Measurements from ENCODE around the gene PCID2.

PCID2 gene

DNA sequence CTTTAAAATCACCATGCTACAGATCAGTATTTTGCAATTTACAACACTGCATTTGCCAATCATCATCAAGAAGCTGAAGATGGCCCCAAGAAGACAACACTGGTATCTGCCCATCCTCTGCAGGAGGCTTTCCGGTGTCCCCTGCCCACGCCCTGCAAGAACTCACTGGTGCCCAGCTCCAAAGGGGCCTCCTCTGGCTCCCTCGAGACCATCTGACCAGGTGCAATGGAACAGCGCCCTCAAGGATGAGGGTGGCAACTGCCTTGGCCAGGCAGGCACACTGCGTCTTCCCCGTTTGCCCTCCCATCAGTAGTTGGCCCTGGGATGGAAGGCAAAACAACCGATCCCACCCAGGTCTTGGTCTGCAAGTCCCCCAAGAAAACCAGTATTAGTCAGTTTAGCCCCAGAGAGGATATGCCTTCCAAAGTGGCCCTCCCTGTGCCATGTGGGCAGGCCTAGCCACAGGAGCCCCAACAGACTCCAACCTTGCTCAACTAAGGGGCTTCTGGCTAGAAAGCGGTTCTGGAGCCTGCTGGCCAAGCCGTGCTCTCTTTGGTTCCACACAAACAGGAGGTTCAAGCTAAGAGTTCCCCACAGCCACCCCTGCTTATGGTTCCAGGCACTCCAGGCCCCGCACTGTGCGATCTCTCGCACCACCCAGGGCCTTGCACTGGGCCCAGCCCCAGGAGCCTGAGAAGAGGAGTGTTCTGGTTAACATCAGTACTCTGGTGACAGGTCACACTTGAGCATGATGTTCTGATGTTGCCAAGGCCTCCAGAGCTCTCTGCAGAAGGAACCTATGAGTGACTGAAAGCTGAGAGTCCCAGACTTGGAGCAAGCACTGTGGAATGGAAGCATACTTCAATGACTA lies 4.7 kb downstream of the PCID2 start:
- H3K4me1 ChIP-seq, result peaks cover 0 to 45% (median 34%) of the 10 kb centered on the region in 4 donors
- H3K4me3 ChIP-seq, result no peak overlapping the region
- no peaks in the 10 kb centered on the region for H3K9me3 ChIP-seq
- no peaks in the 10 kb centered on the region for H3K27me3 ChIP-seq
- DNase-seq, result no peak
- TF ChIP-seq, protein P1, sequence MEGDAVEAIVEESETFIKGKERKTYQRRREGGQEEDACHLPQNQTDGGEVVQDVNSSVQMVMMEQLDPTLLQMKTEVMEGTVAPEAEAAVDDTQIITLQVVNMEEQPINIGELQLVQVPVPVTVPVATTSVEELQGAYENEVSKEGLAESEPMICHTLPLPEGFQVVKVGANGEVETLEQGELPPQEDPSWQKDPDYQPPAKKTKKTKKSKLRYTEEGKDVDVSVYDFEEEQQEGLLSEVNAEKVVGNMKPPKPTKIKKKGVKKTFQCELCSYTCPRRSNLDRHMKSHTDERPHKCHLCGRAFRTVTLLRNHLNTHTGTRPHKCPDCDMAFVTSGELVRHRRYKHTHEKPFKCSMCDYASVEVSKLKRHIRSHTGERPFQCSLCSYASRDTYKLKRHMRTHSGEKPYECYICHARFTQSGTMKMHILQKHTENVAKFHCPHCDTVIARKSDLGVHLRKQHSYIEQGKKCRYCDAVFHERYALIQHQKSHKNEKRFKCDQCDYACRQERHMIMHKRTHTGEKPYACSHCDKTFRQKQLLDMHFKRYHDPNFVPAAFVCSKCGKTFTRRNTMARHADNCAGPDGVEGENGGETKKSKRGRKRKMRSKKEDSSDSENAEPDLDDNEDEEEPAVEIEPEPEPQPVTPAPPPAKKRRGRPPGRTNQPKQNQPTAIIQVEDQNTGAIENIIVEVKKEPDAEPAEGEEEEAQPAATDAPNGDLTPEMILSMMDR (IDR thresholded peaks at IDR 0.05), result no peak
- no peak overlapping the region for H3K27ac ChIP-seq
- intact Hi-C loops (cut with DNase I; ENCODE audit: low total_unique reads), result loop anchor here (5.0 to 10.0 kb wide), 2 partner anchors 49 to 94 kb away; partner anchors contain the start of genes LAMP1 and PROZ
- peaks cover 9 to 27% (median 16%) of the 10 kb centered on the region in 3 donors for H3K36me3 ChIP-seq

DNA sequence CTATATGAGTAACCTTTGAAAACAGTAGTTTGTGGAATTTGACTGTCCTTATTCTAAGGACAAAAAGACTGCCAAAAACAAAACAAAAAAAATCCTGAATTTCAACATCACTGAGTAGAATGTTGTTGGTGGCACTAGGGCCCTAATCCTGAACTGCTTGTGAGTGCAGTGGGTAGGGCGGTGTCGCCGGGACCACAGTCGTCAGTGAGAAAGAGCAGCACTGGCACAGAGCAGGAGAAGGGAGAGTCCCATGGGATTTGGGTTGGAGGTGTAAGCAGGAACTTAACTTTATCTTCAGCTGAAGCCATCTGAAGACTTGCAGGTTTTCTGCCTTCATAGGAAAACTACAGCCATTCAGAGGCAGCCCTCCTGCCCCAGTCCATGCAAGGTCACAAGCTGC lies 5.6 kb downstream of the PCID2 start:
- TF ChIP-seq, protein P1 (IDR thresholded peaks at IDR 0.05), result no peak
- H3K27ac ChIP-seq, result no peak overlapping the region
- no peaks in the 10 kb centered on the region for H3K9me3 ChIP-seq
- H3K27me3 ChIP-seq, result no peaks in the 10 kb centered on the region
- DNase-seq, result no peak
- H3K4me3 ChIP-seq, result no peak overlapping the region
- H3K36me3 ChIP-seq, result peaks cover 10 to 35% (median 23%) of the 10 kb centered on the region in 3 donors
- H3K4me1 ChIP-seq, result peaks cover 0 to 45% (median 33%) of the 10 kb centered on the region in 4 donors
- intact Hi-C loops (cut with DNase I; ENCODE audit: low total_unique reads), result loop anchor here (5.0 to 10.0 kb wide), 2 partner anchors 48 to 94 kb away; partner anchors contain the start of genes LAMP1 and PROZ

DNA sequence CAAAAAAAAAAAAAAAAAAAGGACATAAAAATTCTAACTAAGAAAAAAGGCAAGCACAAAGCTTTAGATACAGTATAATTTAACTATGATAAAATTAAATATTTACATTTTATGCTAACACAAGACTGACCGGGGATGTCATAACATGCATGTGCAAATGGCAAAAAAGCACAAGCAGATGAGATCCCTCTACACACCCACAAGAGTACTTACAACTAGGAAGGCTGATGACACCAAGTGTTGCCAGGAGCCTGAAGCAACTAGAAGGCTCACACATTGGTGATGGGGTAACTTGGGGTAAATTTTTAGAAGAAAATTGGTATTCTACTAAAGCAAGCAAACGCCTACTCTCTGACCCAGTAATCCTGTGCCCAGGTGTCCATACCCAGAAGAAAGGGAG lies 6.7 kb downstream of the PCID2 start:
- intact Hi-C loops (cut with DNase I; ENCODE audit: low total_unique reads), result loop anchor here (5.0 to 10.0 kb wide), 2 partner anchors 47 to 95 kb away; partner anchors contain the start of genes LAMP1 and PROZ
- H3K27ac ChIP-seq, result no peak overlapping the region
- DNase-seq, result no peak
- H3K4me1 ChIP-seq, result peaks cover 0 to 34% (median 23%) of the 10 kb centered on the region in 4 donors
- no peaks in the 10 kb centered on the region for H3K27me3 ChIP-seq
- peaks cover 21 to 46% (median 34%) of the 10 kb centered on the region in 3 donors for H3K36me3 ChIP-seq
- H3K4me3 ChIP-seq, result no peak overlapping the region
- H3K9me3 ChIP-seq, result no peaks in the 10 kb centered on the region
- TF ChIP-seq, protein P1 (IDR thresholded peaks at IDR 0.05), result no peak

DNA sequence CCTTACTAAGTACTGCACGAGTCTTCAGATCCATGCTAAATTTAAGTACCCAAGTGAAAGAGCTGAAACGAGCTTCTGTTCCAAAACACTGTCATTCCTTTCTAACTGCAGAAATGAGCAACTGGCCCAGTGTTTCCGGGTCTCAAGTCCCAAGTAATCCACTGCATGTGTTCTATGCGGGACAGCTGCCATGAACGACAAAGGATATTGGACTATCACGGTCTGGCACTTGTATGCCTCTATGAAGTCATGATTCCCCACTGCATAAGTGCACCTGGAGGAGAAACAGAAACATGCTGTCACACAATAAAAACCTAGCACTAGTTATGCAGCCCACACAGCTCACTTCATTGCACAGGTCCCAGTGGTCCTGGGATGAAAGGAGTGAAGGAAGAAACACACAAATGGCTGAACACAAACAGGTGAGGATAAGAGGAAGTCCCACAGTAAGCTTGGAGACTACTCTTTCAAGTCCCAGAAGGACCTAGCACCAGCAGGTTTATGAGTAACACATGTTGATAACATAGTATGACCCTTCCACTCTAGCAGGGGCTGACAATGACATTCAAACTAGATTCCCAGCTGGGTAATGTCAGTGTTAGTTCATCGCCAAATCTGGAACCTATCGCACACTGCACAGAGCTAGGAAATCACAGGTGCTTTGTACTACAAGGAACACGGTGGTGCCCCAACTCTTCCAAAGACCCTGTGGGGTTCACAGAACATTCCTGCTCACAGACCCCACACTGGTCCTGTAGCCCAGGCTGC lies 11.3 kb downstream of the PCID2 start:
- no peak for DNase-seq
- Histone ChIP-seq H3K27me3 (no peaks in the 10 kb centered on the region), H3K36me3 (peaks cover 55 to 82% (median 74%) of the 10 kb centered on the region in 3 donors), H3K9me3 (no peaks in the 10 kb centered on the region), H3K27ac (no peak overlapping the region), H3K4me3 (no peak overlapping the region), H3K4me1 (no peaks in the 10 kb centered on the region)
- intact Hi-C loops (cut with DNase I; ENCODE audit: low total_unique reads), result no loop called here
- TF ChIP-seq, protein P1 (IDR thresholded peaks at IDR 0.05), result no peak

DNA sequence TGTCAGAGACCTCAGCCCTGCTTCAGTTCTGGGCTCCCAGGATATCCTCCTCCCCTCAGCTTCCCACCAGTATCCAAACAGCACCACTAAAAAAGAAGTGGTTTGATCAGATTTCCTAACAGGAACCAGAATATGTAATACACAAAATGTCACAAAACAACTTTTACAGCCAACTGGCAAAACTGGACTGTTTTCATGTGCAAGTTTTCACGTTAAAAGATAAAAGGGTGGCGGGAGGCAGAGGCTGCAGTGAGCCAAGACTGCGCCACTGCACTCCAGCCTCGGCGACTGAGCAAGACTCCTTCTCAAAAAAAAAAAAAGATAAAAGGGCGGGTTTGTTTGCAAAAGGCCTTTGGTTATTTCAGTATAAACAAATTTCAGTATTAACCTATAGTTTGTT lies 13.1 kb downstream of the PCID2 start:
- no peaks in the 10 kb centered on the region for H3K4me1 ChIP-seq
- H3K9me3 ChIP-seq, result no peaks in the 10 kb centered on the region
- no peak overlapping the region for H3K4me3 ChIP-seq
- H3K27ac ChIP-seq, result no peak overlapping the region
- intact Hi-C loops (cut with DNase I; ENCODE audit: low total_unique reads), result no loop called here
- TF ChIP-seq, protein P1 (IDR thresholded peaks at IDR 0.05), result no peak
- no peak for DNase-seq
- no peaks in the 10 kb centered on the region for H3K27me3 ChIP-seq
- peaks cover 65 to 98% (median 80%) of the 10 kb centered on the region in 3 donors for H3K36me3 ChIP-seq

Measured in tibial artery (tissue), 4 donors.